Amygdala (tissue), 56 donors: Measurements from ENCODE around the gene BLVRB.
"Not testable (repeated sequence)": the region's sequence is repeated elsewhere in the genome, so short reads cannot be mapped to it uniquely, and the experiment has no call there.

Experiments used
- DNase-seq, 56 donors: peaks; one replicate each; lab custom pipeline; 2025; lab: John Stamatoyannopoulos, UW

BLVRB gene

GRCh38 chr19:40411958-40412499 is 53.5 kb downstream of the BLVRB start:
- DNase-seq, result no peak

DNA sequence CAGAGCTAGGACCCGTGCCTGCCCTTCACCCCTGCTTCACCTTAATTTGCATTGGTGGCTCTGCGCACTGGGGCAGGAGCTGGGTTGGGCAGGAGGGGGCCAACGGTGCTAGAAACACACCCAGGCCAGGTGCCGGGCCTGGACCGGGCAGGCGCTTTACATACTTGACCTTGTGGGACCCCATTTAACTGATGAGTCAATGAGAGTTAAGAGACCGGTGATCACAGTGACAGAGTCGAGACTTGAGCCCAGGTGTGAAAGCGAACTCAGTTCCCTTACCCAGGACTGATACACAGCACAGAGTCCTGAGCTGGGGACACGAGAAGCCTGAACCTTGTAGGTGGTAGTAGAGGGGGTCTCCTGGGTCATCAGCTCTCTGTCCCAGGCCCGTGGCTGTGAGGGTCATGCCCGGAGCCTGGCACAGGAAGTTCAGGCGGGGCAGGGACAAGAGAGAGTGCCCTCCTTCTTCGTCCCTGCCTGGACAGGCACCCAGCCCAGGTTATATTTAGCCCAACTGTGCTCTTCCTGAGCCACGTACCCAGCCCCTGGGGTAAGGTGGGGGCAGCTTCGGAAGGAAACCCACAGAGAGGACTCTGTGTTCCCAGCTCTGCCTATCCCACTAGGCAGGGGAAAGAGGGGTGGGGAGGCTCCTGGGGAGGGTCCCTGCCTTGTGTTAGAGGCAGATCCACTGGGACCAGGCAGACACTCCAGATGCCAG is 54.3 kb downstream of the BLVRB start:
- no peak for DNase-seq

- DNase-seq, result no peak
Observed at GRCh38 chr19:40410030-40410389, 55.5 kb downstream of the BLVRB start.

DNA sequence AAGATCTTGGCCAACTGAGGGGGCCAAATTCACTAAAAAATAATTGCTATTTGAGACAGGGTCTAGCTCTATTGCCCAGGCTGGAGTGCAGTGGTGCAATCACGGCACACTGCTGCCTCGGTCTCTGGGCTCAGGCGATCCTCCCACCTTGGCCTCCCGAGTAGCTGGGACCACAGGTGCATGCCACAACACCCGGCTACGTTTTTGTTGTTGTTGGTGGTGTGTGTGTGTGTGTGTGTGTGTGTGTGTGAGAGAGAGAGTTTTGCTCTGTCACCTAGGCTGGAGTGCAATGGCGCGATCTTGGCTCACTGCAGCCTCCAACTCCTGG is 57.0 kb downstream of the BLVRB start:
- DNase-seq, result not testable (repeated sequence)

DNA sequence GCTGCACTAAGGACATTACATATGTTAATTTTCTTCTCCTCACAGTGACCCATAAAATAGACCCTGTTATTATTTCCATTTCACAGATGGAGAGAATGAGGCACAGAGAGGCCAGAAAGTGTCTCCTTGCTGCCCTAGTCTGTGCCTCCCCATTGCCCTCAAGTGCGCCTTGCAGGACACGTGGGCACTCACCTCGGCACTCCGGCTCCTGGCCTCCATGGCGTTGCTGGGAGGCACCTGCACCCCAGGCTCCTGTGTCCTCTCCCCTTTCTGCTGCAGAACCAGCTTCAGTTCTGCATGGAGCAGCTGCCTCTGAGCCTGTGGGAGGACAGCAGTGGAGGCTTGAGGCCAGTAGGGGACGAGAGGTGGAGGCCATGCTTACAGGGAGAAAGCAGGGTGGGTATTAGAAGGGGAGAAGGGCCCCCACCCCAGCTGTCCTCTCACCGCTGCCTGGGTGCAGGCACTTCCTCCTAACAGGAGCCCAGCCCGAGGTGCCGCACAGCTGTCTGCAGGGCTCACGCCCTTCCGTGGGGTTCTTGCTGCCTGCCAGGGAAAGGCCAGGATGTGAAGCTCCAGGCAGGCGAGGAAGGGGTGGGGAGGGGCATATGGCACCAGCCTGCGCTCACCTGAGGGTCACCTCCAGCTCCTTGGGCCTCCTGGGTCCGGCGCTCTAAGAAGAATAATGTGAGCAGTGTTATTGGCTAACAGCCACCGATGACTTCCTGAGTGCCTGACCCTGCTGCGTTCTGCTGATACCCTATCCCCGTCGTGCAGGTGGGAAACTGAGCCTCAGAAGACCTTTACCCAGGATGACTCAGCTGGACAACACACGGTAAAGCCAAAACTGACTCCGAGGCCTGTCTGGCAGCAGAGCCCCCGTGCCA is 57.6 kb downstream of the BLVRB start:
- no peak for DNase-seq

- DNase-seq, result peak in 37 of 56 donors; percentile 8 to 60 (median 29)
Observed at GRCh38 chr19:40403262-40403984, 62.1 kb downstream of the BLVRB start.

DNA sequence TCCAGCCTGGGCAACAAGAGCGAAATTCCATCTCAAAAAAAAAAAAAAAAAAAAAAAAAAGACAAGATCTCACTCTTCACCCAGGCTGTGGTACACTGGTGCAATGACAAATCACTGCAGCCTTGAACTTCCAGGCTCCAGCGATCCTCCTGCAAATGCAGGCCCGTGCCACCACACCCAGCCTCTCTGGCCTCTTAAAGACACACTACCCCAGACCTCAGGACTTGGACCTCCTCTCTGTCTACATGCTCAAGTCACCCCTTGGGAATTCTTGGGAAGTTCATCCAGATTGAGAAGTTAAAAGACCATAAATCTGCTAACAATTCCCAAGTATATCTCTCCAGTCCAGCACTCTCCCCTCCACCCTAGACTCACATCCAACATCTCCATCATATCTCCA is 65.0 kb downstream of the BLVRB start:
- DNase-seq, result no peak

DNA sequence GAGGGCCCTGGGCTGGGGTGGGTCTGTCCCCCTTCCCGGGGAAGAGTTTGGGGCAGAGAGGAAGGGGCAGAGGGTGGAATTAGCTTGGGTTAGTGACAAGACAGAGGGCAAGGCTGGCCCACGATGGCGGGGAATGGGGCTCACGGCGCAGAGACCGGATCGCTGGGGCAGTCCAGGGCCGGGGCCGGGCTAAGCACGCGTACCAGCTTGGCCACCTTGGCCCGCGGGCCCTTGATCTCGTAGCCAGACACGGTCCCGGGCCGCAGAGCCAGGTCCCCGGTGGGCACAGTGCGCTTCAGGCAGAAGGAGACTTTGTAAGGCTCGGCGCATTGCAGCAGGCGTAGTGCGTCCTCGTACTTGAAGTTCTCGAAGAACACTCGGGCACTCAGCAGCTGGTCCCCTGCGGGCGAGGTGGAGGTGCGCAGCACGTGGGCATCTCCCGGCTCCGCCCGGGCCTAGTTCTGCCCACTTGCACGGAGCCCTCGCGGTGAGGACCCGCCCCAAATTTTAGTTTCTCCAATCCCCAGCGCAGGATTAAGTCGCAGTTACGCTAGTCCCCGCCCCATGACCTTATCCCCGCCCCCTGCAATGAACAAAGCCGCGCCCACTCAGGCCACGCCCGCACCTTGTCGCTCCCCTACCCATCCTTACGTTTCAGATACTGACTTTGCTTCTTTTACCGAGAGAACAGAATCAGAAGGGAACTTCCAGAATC is 67.0 kb downstream of the BLVRB start:
- DNase-seq, result peak in 11 of 56 donors; percentile 4 to 25 (median 15)
